ENCODE results near the gene FN1.

DNA sequence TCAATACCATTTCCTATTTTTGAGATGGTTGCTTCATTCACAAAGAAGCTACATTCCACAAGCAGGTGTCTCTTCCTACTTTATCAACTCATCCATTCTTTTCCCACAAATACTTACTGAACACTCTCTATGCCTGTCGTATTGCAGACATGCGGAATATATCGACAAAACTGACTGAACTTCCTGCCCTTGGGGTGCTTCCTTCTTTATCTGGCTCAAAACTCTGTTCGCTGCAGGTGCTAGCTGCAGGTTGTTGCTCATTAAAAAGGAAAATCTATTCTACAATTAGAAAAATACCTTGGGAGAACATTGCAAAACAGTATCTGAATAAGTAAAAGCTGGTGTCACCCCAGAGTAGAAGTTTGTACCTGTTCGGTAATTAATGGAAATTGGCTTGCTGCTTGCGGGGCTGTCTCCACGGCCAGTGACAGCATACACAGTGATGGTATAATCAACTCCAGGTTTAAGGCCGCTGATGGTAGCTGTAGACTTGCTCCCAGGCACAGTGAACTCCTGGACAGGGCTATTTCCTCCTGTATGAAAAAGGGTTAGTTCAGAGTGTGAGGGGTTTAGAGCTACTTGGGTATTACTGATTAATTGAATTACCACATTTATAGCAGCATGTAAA, 52.1 kb downstream of the FN1 start:
- TF ChIP-seq, protein P1, sequence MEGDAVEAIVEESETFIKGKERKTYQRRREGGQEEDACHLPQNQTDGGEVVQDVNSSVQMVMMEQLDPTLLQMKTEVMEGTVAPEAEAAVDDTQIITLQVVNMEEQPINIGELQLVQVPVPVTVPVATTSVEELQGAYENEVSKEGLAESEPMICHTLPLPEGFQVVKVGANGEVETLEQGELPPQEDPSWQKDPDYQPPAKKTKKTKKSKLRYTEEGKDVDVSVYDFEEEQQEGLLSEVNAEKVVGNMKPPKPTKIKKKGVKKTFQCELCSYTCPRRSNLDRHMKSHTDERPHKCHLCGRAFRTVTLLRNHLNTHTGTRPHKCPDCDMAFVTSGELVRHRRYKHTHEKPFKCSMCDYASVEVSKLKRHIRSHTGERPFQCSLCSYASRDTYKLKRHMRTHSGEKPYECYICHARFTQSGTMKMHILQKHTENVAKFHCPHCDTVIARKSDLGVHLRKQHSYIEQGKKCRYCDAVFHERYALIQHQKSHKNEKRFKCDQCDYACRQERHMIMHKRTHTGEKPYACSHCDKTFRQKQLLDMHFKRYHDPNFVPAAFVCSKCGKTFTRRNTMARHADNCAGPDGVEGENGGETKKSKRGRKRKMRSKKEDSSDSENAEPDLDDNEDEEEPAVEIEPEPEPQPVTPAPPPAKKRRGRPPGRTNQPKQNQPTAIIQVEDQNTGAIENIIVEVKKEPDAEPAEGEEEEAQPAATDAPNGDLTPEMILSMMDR (IDR thresholded peaks at IDR 0.05), result no peak
- TF ChIP-seq EP300 (IDR thresholded peaks at IDR 0.05) (no peak), POLR2A (IDR thresholded peaks at IDR 0.05) (no peak)
